Amniotic epithelial cell (primary cell): ENCODE results near the gene MRPL17.
A peak's percentile ranks its signal among the peaks of the same experiment; 100 is the strongest.

Experiments
- DNase-seq: peaks from one replicate; pipeline ENCODE4 v3.0.0-alpha.2; 2010; ENCODE audit warnings: low read depth

Gene MRPL17

DNA sequence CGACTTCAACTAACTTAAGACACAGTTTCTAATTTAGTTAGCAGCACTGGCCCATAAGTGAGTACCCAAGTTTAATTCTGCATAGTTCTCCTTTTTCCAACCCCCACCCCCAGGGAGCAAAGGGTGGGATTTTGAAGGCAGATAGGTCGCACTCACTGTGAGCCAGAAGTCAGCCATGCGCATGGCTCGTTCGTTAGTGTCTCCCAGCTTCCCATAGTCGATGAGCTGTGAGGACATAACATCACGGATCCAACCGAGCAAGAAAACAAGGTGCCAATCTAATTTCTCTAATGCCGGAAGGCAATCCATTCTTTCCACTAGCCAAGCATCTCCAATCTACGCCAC is 577 bp downstream of the MRPL17 start:
- DNase-seq, result peak; percentile 5

DNA sequence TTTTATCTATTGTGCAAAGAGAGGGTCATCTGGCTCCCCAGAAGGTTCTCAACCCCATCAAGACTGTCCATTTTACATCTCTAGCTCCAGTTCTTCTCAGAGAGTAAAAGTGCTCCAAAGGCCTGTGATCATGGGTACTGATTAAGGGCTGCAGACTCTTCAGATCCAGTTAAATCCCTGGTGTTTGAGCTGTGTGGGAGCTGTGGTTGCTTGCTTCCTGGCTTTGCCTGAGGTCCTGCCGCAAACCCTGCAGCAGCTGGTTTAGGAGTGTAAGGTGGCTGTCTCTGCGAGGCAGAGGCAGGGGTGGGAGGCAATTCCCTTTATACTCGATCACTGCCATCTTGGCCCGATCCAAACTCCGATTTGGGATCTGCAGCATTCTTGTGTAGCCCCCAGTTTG is 1.2 kb downstream of the MRPL17 start:
- DNase-seq, result peak; percentile 45

DNA sequence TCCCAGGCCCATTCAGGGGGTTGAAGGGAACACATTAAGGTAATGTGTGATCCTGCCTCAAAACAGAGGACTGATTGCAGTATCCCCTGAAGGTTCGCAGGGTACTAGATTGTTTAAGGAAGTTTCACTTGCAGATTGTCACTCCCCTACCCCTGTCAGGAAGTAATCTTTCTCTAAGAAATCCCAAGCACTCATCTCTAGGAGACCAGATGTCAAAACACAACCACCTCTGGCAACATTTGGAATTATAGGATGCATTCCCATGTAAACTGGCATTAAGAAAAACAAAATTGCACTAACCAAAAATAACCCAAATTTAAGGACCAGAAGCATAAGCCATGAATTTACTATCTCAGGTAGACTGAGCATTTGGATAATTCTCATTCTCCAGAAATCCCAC is 1.6 kb downstream of the MRPL17 start:
- no peak for DNase-seq

DNA sequence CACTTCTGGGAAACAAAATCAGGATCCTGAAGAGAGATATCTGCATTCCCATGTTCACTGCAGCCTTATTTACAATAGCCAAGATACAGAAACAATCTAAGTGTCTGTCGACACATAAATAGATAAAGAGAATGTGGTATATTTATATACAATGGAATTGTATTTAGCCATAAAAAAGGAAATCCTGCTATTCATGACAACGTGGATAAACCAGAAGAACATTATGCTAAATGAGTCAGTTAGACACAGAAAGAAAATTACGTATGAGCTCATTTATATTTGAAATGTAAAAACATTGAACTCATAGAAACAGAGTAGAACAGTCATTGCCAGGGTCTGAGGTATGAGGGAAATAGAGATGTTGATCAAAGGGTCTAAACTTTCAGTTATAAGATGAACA is 6.1 kb downstream of the MRPL17 start:
- DNase-seq, result no peak

DNA sequence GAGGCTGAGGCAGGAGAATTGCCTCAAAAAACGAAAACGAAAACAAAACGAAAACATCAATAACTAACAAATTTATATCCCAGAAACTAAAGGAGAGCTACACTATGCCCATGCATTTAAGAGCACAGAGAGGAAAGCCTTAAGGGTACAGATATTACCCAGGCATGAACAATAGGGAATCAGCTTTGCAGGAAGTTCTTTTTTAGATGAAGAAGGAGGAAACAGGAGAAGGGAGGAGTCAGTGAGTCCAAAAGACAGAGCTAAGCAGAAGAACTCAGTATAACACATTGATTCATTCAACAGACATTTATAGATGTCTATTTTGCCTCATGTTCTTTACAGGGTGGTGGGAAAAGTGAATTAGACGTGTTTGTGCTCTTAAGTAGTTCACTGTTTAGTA is 8.3 kb downstream of the MRPL17 start:
- DNase-seq, result no peak

DNA sequence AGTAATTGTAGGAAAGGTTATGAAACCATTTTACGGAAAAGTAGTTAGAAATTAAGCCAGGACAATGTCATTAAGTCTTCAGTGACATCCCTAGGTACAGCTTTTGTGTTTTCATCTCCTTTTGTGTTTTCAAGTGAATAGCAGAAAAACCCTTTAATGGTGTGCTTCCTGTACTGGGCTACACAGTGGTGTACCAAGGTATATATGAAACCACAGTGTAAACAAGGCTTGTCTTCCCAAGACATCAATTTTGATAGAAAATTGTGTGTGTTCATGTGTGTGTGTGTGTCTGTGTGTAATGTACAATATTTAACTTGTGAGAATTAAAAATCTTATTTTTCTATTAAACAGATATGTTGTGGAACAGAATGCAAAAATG is 8.9 kb downstream of the MRPL17 start:
- DNase-seq, result no peak

DNA sequence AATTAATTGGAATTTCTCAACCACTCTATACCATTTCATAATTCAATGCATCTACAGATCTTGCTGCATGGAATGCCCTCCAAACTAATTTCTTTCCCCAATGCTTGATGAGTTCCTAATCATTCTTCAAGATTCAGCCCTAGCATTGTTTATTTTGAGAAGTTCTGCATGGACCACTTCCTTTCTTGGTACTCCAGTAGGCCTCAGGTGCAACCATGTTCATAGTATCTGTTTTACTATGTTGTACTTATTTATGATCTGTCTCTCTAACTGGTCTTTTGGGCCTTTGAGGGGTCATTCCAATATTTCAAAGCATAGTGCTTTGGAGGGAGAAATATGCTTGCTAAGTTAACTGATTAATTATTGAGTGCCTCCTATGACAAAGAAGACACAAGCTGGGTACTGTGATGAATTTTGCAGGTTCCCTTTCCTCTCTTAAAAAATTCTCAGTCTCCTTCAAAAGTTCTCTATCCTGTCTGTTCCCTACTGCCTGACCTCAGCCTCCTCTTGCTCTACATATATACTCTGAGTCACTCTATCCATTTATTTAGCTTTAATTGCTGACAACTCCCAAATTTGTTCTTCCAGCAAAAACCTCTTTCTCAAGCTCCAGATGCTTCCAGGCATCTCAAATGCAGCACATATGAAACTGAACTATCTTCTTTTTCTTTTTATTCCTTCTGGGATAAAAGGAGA is 9.5 kb downstream of the MRPL17 start:
- DNase-seq, result no peak

- DNase-seq, result no peak
Measured at GRCh38 chr11:6671991-6672390, 11.1 kb downstream of the MRPL17 start.

GRCh38 chr11:6670202-6670830 is 12.8 kb downstream of the MRPL17 start:
- DNase-seq, result no peak

- peak; percentile 32 for DNase-seq
Measured at GRCh38 chr11:6667733-6668374, 15.3 kb downstream of the MRPL17 start.

- no peak for DNase-seq
Measured at GRCh38 chr11:6666302-6667183, 16.6 kb downstream of the MRPL17 start.

DNA sequence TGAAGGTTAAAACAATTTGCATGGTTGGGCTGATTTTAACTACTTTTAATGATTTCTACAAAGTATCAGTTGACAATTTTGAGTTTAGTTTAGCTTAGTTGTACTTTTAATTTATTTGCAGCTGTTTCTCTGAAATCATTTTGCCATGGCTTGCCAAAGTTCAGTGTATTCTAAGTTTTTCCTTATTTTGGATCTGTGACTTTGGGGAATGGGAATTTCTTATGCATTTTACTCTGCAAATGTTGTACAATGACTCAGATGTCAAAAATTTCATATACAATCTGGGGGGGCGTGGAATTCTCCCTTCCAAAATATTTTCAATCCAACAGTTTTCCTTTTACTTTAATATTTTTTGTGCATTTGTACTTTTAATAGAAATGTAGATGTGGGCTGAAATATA is 18.6 kb downstream of the MRPL17 start:
- no peak for DNase-seq

GRCh38 chr11:6663794-6664469 is 19.2 kb downstream of the MRPL17 start:
- no peak for DNase-seq

- DNase-seq, result no peak
Measured at GRCh38 chr11:6660712-6661111, 22.4 kb downstream of the MRPL17 start.

DNA sequence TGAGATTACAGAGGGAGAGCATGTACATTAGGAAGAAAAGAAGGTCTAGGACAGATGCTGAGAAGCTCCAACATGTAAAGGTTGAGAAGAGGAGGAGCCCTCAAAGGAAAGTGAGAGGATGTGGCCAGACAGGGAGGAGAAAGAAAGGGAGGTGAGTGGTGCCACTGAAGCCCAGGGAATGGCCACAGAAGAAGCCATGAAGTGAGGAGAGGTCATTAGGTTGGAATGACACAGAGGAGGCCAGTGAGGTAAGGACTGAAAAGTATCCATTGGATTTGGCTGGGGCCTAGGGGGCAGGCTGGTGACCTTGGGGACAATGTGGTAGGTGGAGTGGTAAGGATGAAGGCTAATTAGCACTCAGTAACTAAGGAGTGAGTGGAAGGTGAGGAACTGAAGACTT is 24.5 kb downstream of the MRPL17 start:
- DNase-seq, result no peak

- DNase-seq, result no peak
Measured at GRCh38 chr11:6657346-6657745, 25.8 kb downstream of the MRPL17 start.

DNA sequence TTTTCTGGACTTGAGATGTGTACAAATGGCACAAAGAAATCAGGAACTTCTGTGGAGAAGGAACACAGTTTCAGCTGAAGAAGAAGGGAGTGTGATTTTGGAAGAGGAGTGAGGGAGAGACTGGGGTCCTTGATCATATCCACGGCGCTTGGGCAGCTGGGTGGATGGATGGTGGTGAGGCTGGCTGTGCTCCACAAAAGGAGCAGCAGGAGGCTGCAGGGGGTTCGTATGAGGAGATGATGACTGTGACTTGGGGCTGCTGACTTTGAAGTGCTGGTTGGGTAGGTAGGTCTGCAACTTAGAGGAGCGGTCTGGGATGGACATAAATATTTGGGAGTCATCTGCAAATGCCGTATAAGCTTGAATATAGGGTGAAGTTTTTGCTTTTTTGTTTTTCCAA is 26.2 kb downstream of the MRPL17 start:
- DNase-seq, result no peak

GRCh38 chr11:6656584-6656915 is 26.6 kb downstream of the MRPL17 start:
- no peak for DNase-seq

GRCh38 chr11:6655790-6656583 is 27.2 kb downstream of the MRPL17 start, which contains the start of gene DCHS1:
Gene DCHS1, minus strand, starts transcription at chr11:6655809. Its CDS starts 14,196 bp downstream, at chr11:6641613.
- DNase-seq, result no peak

GRCh38 chr11:6655020-6655789 is 27.9 kb downstream of the MRPL17 start:
- no peak for DNase-seq
